ENCODE data around the gene OPRL1. TPM values are rescaled to one million over a fixed set of nuclear protein-coding genes. Genes with fewer than 3 reads are reported as not detected.

OPRL1 gene
- total and polyA plus RNA-seq, 2 of the 8 experiments (the other 6 are each of a cell fraction or from before 2014, with no cell fraction given) = 0.63 to 0.98 TPM

DNA sequence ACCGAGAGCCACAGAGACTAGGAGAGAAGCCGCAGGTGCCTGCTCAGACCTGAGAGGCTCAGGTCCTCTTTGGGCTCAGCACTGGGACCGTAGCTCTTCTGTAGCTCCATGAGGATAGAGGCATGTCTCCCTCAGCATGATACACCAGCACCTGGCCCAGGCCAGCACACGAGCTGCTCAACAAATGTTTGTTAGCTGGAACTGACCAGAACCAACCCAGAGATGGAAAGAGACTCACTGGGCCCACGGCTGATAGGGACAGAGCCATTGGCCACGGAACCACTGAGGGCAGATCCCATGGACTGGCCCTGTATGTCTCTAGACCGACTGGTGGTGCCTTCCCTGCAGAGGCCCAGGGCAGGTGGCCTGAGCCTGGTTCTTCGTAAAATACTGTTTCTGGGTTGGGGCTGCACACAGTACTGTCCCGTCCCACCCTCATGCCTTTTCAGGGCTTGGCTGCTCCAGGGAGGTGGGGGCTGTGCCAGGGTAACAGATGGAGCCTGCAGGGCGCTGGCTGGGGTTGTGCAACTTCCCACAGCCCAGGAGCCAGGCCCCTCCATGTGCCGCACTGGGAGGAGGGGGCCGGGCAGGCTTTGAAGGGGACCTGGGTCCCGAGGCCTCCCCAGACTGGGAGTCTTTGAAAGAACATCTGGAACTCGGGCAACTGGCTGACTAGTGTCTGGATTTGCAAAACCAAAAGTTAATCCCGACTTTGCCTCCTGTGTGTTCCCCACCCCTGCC is 38.7 kb upstream of the OPRL1 start (continued):
- TF ChIP-seq CHD2 (IDR thresholded peaks at IDR 0.05; ENCODE audit: low read length) = no peak
